Activated CD4-positive, alpha-beta memory T cell treated with anti-CD3 and anti-CD28 coated beads for 36 hours (primary cell): ENCODE data around the gene DNAH10. TPM values are rescaled to one million over a fixed set of nuclear protein-coding genes. Genes with fewer than 3 reads are reported as not detected.

Source experiments
- CTCF ChIA-PET: fragments of 350-600 bp; sonication (Branson Sonifier 250); formaldehyde crosslinking; loops from one replicate; lab custom pipeline; 2021; ENCODE audit warnings: antibody characterized with exemption, inconsistent platforms; lab: Charles Lee
- POLR2A ChIA-PET: fragments of 350-600 bp; sonication (Branson Sonifier 250); formaldehyde crosslinking; loops from one replicate; lab custom pipeline; 2021; ENCODE audit warnings: antibody characterized with exemption; lab: Charles Lee
- DNase-seq: peaks from one replicate; pipeline ENCODE4 v3.0.0-alpha.2; 2020
- H3K27ac Mint-ChIP-seq: one replicate; pipeline ENCODE4 v1.8.0; 2021; ENCODE audit warnings: mixed read lengths
- H3K27me3 Mint-ChIP-seq: one replicate; pipeline ENCODE4 v1.8.0; 2021; ENCODE audit warnings: mixed read lengths
- H3K36me3 Mint-ChIP-seq: one replicate; pipeline ENCODE4 v1.8.0; 2021; ENCODE audit warnings: mixed read lengths
- H3K4me1 Mint-ChIP-seq: one replicate; pipeline ENCODE4 v1.8.0; 2021; ENCODE audit warnings: low read depth, mixed read lengths
- H3K4me3 Mint-ChIP-seq: one replicate; pipeline ENCODE4 v1.8.0; 2021; ENCODE audit warnings: mild to moderate bottlenecking, mixed read lengths
- H3K9me3 Mint-ChIP-seq: one replicate; pipeline ENCODE4 v1.8.0; 2021; ENCODE audit warnings: mixed read lengths
- intact Hi-C: fragments of 100-400 bp; cut with micrococcal nuclease; formaldehyde crosslinking; loops from one replicate; pipeline ENCODE4 v1.15.1; 2023
- total RNA-seq, 2 experiments: library from RNA; stranded (reverse); gene quantifications; one replicate each; pipeline ENCODE4 v1.2.3, GENCODE V29; 2021

Gene DNAH10
- total RNA-seq, 2 experiments from 2014 or later = 0.10 to 0.19 TPM

- DNase-seq = no peak
- H3K27me3 Mint-ChIP-seq = no peaks in the 10 kb centered on the region
- no peaks in the 10 kb centered on the region for H3K36me3 Mint-ChIP-seq
- H3K9me3 Mint-ChIP-seq = no peaks in the 10 kb centered on the region
- intact Hi-C loops = no loop called here
- ChIA-PET CTCF (interaction anchor here (0.6 to 1.6 kb wide), 4 partner anchors 20 to 57 kb away, joined by 3 to 6 read pairs (median 4); no protein-coding TSS in a partner anchor), POLR2A (no interaction called here)
- H3K27ac Mint-ChIP-seq = no peak overlapping the region
- no peak overlapping the region for H3K4me3 Mint-ChIP-seq
- peaks cover 3% of the 10 kb centered on the region for H3K4me1 Mint-ChIP-seq
These were observed 200.4 kb downstream of the DNAH10 start for GRCh38 chr12:123962513-123962912.

GRCh38 chr12:123963821-123964220 is 201.7 kb downstream of the DNAH10 start:
- Mint-ChIP-seq H3K4me3 (no peak overlapping the region), H3K36me3 (no peaks in the 10 kb centered on the region), H3K4me1 (peaks cover 8% of the 10 kb centered on the region), H3K27ac (no peak overlapping the region), H3K9me3 (no peaks in the 10 kb centered on the region), H3K27me3 (no peaks in the 10 kb centered on the region)
- ChIA-PET POLR2A (no interaction called here), CTCF (interaction anchor here (1.2 to 2.3 kb wide), 2 partner anchors 20 to 58 kb away, joined by 4 to 8 read pairs; no protein-coding TSS in a partner anchor)
- DNase-seq = no peak
- intact Hi-C loops = no loop called here

- intact Hi-C loops = no loop called here
- CTCF ChIA-PET = interaction anchor here (0.9 to 2.3 kb wide), 2 partner anchors 18 to 27 kb away, joined by 4 to 8 read pairs; no protein-coding TSS in a partner anchor
These were observed 203.3 kb downstream of the DNAH10 start for GRCh38 chr12:123965382-123965781.

GRCh38 chr12:123966596-123966995 is 204.5 kb downstream of the DNAH10 start:
- no peak overlapping the region for H3K4me3 Mint-ChIP-seq
- POLR2A ChIA-PET = no interaction called here
- no peaks in the 10 kb centered on the region for H3K36me3 Mint-ChIP-seq
- CTCF ChIA-PET = interaction anchor here (0.6 to 1.2 kb wide), 3 partner anchors 31 to 61 kb away, joined by 3 to 4 read pairs (median 3); no protein-coding TSS in a partner anchor
- no peaks in the 10 kb centered on the region for H3K9me3 Mint-ChIP-seq
- intact Hi-C loops = no loop called here
- no peaks in the 10 kb centered on the region for H3K27me3 Mint-ChIP-seq
- no peak for DNase-seq
- H3K4me1 Mint-ChIP-seq = peaks cover 29% of the 10 kb centered on the region
- H3K27ac Mint-ChIP-seq = no peak overlapping the region

More at GRCh38 chr12:123965382-123965781, 203.3 kb downstream of the DNAH10 start:
- no peaks in the 10 kb centered on the region for H3K27me3 Mint-ChIP-seq
- H3K4me3 Mint-ChIP-seq = no peak overlapping the region
- no peaks in the 10 kb centered on the region for H3K9me3 Mint-ChIP-seq
- POLR2A ChIA-PET = no interaction called here
- H3K36me3 Mint-ChIP-seq = no peaks in the 10 kb centered on the region
- H3K27ac Mint-ChIP-seq = no peak overlapping the region
- DNase-seq = no peak
- peaks cover 22% of the 10 kb centered on the region for H3K4me1 Mint-ChIP-seq

GRCh38 chr12:123967121-123967586 is 205.1 kb downstream of the DNAH10 start:
- Mint-ChIP-seq H3K4me3 (no peak overlapping the region), H3K36me3 (no peaks in the 10 kb centered on the region), H3K4me1 (peaks cover 30% of the 10 kb centered on the region), H3K9me3 (no peaks in the 10 kb centered on the region), H3K27me3 (no peaks in the 10 kb centered on the region), H3K27ac (no peak overlapping the region)
- CTCF ChIA-PET = interaction anchor here (0.9 kb wide), 1 partner anchor 53 kb away, joined by 3 read pairs; no protein-coding TSS in a partner anchor
- DNase-seq = no peak
- intact Hi-C loops = no loop called here
- POLR2A ChIA-PET = no interaction called here

- no peak for DNase-seq
- ChIA-PET CTCF (interaction anchor here (1.0 to 1.3 kb wide), 3 partner anchors 16 to 67 kb away, joined by 3 to 6 read pairs (median 3); no protein-coding TSS in a partner anchor), POLR2A (interaction anchor here (1.1 kb wide), 1 partner anchor 257 kb away, joined by 4 read pairs; no protein-coding TSS in a partner anchor)
- H3K36me3 Mint-ChIP-seq = peaks cover 13% of the 10 kb centered on the region
- no peaks in the 10 kb centered on the region for H3K27me3 Mint-ChIP-seq
- peak overlapping the region; percentile 68 for H3K27ac Mint-ChIP-seq
- peak overlapping the region; percentile 88 for H3K4me3 Mint-ChIP-seq
- H3K9me3 Mint-ChIP-seq = no peaks in the 10 kb centered on the region
- H3K4me1 Mint-ChIP-seq = peaks cover 44% of the 10 kb centered on the region
- intact Hi-C loops = no loop called here
These were observed 209.3 kb downstream of the DNAH10 start for GRCh38 chr12:123971449-123971769.

- H3K9me3 Mint-ChIP-seq = no peaks in the 10 kb centered on the region
- peaks cover 15% of the 10 kb centered on the region for H3K36me3 Mint-ChIP-seq
- intact Hi-C loops = loop anchor here (2.0 kb wide), 2 partner anchors 33 to 67 kb away; no protein-coding TSS in a partner anchor
- ChIA-PET POLR2A (interaction anchor here (1.1 to 1.5 kb wide), 2 partner anchors 258 to 483 kb away, joined by 3 to 4 read pairs; no protein-coding TSS in a partner anchor), CTCF (interaction anchor here (1.0 to 1.3 kb wide), 3 partner anchors 17 to 67 kb away, joined by 3 to 6 read pairs (median 3); no protein-coding TSS in a partner anchor)
- no peaks in the 10 kb centered on the region for H3K27me3 Mint-ChIP-seq
- H3K4me3 Mint-ChIP-seq = peak overlapping the region; percentile 88
- peak overlapping the region; percentile 68 for H3K27ac Mint-ChIP-seq
- peaks cover 44% of the 10 kb centered on the region for H3K4me1 Mint-ChIP-seq
- DNase-seq = peak; percentile 54
These were observed 209.8 kb downstream of the DNAH10 start for GRCh38 chr12:123971770-123972456.

GRCh38 chr12:123972457-123973401 is 210.6 kb downstream of the DNAH10 start, which contains the start of the genes CCDC92 and ZNF664:
Gene CCDC92, minus strand, starts transcription at chr12:123972831. Its CDS starts 28,526 bp downstream, at chr12:123944305.
Gene ZNF664, plus strand, starts transcription at chr12:123973215. Its CDS starts 38,930 bp downstream, at chr12:124012145.
- POLR2A ChIA-PET = interaction anchor here (1.0 to 1.5 kb wide), 2 partner anchors 15 to 482 kb away, joined by 3 read pairs; no protein-coding TSS in a partner anchor
- Mint-ChIP-seq H3K9me3 (no peaks in the 10 kb centered on the region), H3K27me3 (no peaks in the 10 kb centered on the region), H3K4me3 (peak within 1 kb of the TSS; percentile 93), H3K27ac (peak within 1 kb of the TSS; percentile 73), H3K4me1 (peaks cover 44% of the 10 kb centered on the region), H3K36me3 (peaks cover 15% of the 10 kb centered on the region)
- CTCF ChIA-PET = interaction anchor here (1.0 to 1.3 kb wide), 2 partner anchors 17 to 67 kb away, joined by 3 read pairs; no protein-coding TSS in a partner anchor
- intact Hi-C loops = loop anchor here (2.0 kb wide), 2 partner anchors 34 to 68 kb away; no protein-coding TSS in a partner anchor
- DNase-seq = peak; percentile 97

GRCh38 chr12:123973552-123974341 is 211.6 kb downstream of the DNAH10 start:
- ChIA-PET POLR2A (no interaction called here), CTCF (interaction anchor here (0.7 to 1.7 kb wide), 2 partner anchors 10 to 258 kb away, joined by 3 to 4 read pairs; no protein-coding TSS in a partner anchor)
- DNase-seq = peak; percentile 35
- Mint-ChIP-seq H3K9me3 (no peaks in the 10 kb centered on the region), H3K27ac (peak overlapping the region; percentile 73), H3K36me3 (peaks cover 15% of the 10 kb centered on the region), H3K4me3 (peak overlapping the region; percentile 93), H3K27me3 (no peaks in the 10 kb centered on the region), H3K4me1 (peaks cover 40% of the 10 kb centered on the region)
- intact Hi-C loops = loop anchor here (2.0 kb wide), 2 partner anchors 35 to 69 kb away; no protein-coding TSS in a partner anchor

GRCh38 chr12:123976227-123976826 is 214.2 kb downstream of the DNAH10 start:
- ChIA-PET CTCF (interaction anchor here (1.0 to 2.3 kb wide), 2 partner anchors 21 to 71 kb away, joined by 3 to 8 read pairs; no protein-coding TSS in a partner anchor), POLR2A (no interaction called here)
- Mint-ChIP-seq H3K27ac (no peak overlapping the region), H3K9me3 (no peaks in the 10 kb centered on the region), H3K27me3 (no peaks in the 10 kb centered on the region), H3K4me1 (peaks cover 19% of the 10 kb centered on the region), H3K36me3 (peaks cover 15% of the 10 kb centered on the region), H3K4me3 (no peak overlapping the region)
- intact Hi-C loops = no loop called here
- DNase-seq = no peak
